NAMALWA (cell line): ENCODE results near the gene NAB2.

ENCODE experiments used
- DNase-seq: peaks from one replicate; pipeline ENCODE4 v3.0.0-alpha.2; 2015; ENCODE audit warnings: low spot score

Gene NAB2

GRCh38 chr12:57133013-57133569, 44.2 kb downstream of the NAB2 start:
- DNase-seq, result no peak

- no peak for DNase-seq
These were observed 45.0 kb downstream of the NAB2 start for GRCh38 chr12:57133916-57134315.

- no peak for DNase-seq
These were observed 46.0 kb downstream of the NAB2 start for GRCh38 chr12:57134949-57135348.

GRCh38 chr12:57135527-57136326, 46.8 kb downstream of the NAB2 start:
- no peak for DNase-seq

- no peak for DNase-seq
These were observed 49.8 kb downstream of the NAB2 start for GRCh38 chr12:57138526-57139272.

GRCh38 chr12:57139796-57140649, 51.1 kb downstream of the NAB2 start:
- no peak for DNase-seq

- DNase-seq, result no peak
These were observed 52.3 kb downstream of the NAB2 start for GRCh38 chr12:57141249-57141648.

GRCh38 chr12:57142121-57142520, 53.2 kb downstream of the NAB2 start:
- no peak for DNase-seq

GRCh38 chr12:57142727-57143126, 53.8 kb downstream of the NAB2 start:
- no peak for DNase-seq

GRCh38 chr12:57143454-57143853, 54.5 kb downstream of the NAB2 start:
- no peak for DNase-seq
